GM18505 (cell line): Measurements from ENCODE around the gene TRMT112.

ENCODE experiments used
- ATAC-seq: cut with Tn5 transposase; IDR thresholded peaks from one replicate; pipeline ENCODE4 v1.9.1; 2021; ENCODE audit not compliant: unreplicated experiment
- POLR2A ChIP-seq: IDR thresholded peaks from 4 replicates; pipeline ENCODE4 v1.6.1; 2011; ENCODE audit warnings: borderline replicate concordance; ENCODE audit not compliant: insufficient read depth, insufficient read length; ENCODE audit errors: extremely low read depth

TRMT112 gene

DNA sequence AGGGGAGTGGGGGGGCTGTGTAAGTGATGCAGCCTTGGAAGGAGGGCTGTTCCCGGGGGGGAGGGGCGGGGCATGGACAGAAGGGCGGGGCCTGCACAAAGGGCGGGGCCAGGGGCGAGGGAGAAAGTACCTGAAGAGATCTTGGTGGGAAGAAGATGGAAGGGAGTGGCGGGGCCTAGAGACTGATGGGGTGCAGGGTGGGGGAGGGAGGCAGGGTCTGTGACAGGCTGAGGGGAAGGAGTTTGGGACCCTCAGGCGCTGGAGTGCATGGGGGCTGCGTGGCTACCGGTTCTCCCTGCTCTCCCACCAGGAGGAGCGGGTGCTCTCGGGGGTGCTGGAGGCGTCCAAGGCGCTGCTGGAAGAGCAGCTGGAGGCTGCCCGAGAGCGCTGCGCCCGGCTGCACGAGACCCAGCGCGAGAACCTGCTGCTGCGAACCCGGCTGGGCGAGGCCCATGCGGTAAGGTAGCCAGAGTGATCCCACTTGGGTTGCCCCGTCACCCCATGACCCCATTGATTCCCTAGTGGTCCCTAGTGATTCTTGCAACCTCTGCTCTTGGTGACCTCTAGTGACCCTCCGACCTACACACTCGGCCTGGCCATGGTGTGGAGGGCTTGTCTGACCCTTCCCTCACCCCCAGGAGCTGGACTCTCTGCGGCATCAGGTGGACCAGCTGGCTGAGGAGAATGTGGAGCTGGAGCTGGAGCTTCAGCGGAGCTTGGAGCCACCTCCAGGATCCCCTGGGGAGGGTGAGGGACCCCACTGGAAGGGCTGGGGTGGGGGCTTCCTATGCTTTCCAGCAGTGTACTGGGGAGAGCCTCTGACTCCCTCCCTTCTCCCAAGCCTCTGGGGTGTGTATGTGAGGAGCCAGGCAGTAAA lies 25.7 kb upstream of the TRMT112 start:
- ATAC-seq = no peak
- no peak for TF ChIP-seq POLR2A

DNA sequence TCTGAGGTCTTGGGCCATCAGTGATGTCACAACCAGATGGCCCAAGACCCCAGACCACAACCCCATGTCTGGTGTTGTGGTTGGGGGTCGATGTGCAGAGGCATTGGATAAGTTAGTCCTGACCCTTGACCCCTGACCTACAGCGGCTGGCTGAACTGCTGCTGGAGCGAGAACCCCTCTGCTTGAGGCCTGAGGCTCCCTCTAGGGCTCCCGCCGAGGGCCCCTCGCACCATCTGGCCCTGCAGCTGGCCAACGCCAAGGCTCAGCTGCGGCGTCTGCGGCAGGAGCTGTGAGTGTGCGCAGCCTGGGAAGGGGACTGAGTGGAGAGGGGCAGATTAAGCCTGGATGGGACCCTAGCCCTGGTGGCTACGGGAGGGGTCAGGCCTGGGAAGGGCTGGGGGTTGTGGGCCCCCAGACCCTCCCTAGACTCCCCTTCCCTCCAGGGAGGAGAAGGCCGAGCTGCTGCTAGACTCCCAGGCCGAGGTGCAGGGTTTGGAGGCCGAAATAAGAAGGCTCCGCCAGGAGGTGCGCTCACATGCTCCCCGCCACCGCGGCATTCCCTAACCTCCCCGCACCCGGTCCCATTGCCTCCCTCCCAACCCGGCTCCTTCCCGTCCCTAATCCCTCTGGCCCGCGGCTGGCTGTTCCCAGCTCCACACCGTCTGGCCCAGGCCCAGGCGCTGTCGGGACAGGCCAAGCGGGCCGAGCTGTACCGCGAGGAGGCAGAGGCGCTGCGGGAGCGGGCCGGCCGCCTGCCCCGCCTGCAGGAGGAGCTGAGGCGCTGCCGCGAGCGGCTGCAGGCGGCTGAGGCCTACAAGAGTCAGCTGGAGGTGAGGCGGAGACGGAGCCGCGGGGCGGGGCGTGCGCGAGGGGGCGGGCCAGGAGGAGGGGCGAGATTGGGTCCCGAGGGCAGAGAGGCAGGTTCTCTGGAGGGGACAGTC lies 24.8 kb upstream of the TRMT112 start:
- TF ChIP-seq POLR2A = no peak
- ATAC-seq = peak; percentile 48

DNA sequence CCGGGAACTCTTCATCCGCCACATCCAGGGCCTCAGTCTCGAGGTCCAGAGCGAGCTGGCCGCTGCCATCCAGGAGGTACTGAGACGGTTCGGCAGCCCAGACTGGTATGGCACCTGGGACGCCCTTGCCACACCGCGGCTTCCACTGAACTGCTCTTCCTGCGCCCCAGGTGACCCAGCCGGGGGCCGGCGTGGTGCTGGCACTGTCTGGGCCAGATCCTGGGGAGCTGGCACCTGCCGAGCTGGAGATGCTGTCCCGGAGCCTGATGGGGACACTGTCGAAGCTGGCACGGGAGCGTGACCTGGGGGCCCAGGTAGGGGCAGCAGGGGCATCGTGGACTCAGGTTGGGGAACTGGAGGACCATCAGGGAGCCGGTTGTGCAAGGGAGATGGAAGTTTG lies 24.1 kb upstream of the TRMT112 start:
- TF ChIP-seq POLR2A = no peak
- no peak for ATAC-seq

DNA sequence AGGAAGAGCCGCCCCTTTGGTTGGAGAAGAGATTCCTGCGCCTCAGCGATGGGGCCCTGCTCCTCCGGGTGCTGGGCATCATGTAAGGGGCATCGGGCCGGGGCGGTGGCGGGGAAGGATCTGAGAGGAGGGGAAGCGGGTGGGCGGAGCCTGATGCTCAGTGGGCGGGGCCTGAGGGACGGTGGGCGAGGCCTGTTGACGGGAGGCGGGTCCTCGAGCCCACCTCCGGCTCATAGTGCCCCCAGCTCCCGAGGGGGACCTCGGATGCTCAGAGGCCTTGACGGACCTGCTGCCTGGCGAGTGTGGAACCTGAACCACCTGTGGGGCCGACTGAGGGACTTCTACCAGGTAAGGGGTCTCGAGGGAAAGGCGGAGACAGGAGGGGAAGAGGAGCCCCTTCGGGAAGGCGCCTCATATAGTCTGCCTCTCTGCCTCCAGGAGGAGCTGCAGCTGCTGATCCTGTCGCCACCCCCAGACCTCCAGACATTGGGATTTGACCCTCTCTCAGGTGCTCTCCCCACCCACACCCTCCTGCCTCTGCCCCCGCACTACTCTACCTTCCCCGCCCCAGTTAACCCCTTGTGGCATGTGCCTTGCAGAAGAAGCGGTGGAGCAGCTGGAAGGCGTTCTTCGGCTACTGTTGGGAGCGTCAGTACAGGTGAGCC lies 23.4 kb upstream of the TRMT112 start:
- peak; percentile 35 for ATAC-seq
- TF ChIP-seq POLR2A = peak; percentile 52

DNA sequence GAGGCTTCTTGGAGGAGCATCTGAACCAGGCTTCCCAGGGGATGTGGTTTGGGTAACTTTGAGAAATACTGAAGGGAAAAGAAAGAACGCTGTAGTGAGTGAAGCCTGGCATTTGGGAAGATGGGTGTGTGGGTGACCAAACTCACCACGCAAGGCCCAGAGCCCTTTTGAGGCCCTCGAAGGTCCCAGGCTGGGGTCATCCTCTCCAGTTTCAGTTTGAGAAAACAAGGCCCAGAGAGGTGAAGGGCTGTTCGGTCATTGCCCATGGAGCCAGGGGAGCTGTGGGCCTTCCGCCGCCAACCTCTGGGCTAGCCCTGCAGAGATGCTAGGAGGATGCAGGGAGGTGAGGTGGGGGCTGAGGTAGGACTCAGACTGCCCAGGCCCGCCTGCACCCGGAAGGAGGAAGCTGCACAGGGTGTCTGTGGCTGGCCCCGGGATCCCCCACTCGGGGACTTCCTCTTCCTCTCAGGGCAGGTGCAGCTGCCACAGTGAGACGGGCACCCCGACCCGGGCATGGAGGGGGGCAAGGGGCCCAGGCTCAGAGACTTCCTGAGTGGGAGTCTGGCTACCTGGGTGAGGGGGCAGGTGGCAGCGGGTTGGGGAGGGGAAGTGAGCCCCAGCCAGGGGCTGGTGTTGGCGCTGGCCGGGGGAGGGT lies 22.5 kb upstream of the TRMT112 start, which contains the start of gene CCDC88B:
CCDC88B (plus strand) TSS at position 451 of the 655 bp plus-strand sequence; CDS start at position 514, 63 bp downstream.
- ATAC-seq = peak; percentile 38
- peak; percentile 65 for TF ChIP-seq POLR2A

DNA sequence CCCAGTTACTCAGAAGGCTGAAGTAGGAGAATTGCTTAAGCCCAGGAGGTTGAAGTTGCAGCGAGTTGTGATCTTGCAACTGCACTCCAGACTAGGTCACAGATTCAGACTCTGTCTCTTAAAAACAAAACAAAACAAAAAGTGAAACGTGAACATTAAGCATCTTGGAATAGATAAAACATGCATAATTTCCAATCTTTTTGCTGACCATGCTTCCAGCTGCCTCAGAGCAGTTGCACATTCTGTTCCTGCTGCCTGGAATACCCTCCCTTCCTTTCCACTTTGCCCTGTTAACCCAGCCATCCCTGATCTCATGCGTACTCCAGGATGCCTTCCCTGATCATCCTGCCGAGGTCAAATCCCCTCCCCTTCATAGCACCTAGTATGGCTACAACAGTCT lies 21.9 kb upstream of the TRMT112 start:
- no peak for ATAC-seq
- TF ChIP-seq POLR2A = no peak

DNA sequence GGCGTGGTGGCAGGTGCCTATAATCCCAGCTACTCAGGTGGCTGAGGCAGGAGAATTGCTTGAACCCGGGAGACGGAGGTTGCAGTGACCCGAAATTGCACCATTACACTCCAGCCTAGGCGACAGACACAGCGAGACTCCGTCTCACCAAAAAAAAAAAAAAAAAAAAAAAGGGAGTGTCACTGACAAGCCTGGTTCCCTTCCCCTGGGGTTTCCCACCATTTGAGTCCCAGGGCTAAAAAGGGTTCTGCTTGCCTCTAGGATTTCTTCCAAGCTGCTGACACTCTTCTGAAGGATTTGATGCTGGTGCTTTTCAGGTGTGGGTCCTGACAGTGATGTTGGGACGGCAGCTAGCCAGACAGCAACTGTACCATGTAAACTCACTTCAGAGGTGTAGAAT lies 21.4 kb upstream of the TRMT112 start:
- TF ChIP-seq POLR2A = no peak
- ATAC-seq = no peak

DNA sequence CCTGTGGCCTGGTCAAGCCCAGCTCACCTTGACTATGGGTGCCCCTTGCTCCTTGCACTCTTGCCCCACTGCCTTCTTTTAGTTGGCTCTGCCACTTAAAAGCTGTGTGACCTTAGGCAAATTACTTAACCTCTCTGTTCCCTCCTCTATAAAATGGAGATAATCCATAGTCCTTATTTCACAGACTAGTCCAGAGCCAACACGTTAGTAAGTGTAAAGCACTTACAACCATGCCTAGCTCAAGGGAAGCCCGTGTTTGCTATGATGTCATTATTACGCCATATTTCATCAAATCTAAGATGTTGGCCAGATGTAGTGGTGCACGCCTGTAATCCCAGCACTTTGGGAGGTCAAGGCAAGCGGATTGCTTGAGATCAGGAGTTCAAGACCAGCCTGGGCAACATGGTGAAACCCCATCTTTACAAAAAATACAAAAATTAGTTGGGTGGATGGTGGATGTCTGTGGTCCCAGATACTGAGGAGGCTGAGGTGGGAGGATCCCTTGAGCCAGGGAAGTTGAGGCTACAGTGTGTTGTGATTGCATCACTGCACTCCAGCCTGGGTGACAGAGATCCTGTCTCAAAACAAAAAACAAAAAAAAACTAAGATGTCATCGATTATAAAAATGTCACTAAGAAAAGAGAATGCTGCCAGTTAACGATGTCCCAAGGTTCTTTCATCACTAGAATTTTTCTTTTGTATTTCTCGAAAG lies 20.3 kb upstream of the TRMT112 start:
- TF ChIP-seq POLR2A = no peak
- no peak for ATAC-seq

DNA sequence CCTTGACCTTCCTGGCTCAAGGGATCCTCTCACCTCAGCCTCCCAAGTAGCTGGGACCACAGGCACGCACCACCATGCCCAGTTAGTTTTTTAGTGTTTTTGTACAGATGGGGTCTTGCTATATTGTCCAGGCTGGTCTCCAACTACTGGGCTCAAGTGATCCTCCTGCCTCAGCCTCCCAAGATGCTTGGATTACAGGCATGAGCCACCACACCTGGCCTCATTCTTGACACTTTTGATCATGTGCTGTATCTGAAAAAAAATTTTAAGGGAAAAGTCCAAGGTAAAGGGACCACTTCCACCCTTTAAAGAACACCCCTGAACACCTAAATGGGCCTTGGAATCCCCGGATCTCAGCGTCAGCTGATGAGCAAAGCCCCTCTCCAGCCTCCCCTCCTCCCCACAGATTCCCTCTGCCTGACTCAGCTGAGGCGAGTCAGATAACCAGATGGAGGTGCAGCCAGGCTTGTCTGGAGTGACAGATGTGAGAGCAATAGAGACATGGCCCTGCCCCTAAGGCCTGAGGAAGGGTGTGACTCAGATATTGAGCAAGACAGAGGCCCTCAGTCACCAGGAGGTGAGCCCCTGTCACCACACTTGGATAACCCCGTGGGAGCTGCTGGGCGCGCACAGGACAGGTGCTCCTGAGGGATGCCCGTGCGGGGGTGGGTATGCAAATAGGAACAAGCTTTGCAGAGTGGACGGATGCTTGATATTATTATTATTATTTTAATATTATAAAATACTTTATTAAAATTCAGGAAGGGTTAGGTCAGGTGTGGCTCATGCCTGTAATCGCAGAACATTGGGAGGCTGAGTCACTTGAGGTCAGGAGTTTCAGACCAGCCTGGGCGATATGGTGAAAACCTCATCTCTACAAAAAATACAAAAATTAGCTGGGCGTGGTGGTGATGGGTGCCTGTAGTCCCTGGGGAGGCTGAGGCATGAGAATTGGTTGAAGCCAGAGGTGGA lies 17.7 kb upstream of the TRMT112 start:
- TF ChIP-seq POLR2A = no peak
- ATAC-seq = peak; percentile 77

DNA sequence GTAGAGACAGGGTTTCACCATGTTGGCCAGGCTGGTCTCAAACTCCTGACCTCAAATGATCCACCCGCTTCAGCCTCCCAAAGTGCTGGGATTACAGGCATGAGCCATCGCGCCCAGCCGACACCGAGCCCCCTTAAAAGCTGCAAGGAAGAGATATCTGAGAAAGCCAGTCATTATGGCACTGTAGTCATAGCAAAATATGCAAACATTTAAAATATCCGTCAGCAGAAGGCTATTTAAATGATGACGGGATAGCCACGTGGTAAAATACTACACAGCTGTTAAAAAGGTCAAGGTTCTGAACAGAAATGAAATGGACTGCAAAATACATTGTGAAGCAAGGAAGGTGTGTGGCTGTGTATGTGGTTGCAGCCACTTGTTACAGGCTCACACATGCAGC lies 16.2 kb upstream of the TRMT112 start:
- TF ChIP-seq POLR2A = no peak
- no peak for ATAC-seq
